NCI-H2081 treated with DMSO at 0.1 percent for 48 hours (cell line): Measurements from ENCODE around the gene LILRA6.
"Not testable (repeated sequence)": the region's sequence is repeated elsewhere in the genome, so short reads cannot be mapped to it uniquely, and the experiment has no call there.

Source experiments
- DNase-seq: peaks from one replicate; lab custom pipeline; 2025; lab: John Stamatoyannopoulos, UW

Gene LILRA6

DNA sequence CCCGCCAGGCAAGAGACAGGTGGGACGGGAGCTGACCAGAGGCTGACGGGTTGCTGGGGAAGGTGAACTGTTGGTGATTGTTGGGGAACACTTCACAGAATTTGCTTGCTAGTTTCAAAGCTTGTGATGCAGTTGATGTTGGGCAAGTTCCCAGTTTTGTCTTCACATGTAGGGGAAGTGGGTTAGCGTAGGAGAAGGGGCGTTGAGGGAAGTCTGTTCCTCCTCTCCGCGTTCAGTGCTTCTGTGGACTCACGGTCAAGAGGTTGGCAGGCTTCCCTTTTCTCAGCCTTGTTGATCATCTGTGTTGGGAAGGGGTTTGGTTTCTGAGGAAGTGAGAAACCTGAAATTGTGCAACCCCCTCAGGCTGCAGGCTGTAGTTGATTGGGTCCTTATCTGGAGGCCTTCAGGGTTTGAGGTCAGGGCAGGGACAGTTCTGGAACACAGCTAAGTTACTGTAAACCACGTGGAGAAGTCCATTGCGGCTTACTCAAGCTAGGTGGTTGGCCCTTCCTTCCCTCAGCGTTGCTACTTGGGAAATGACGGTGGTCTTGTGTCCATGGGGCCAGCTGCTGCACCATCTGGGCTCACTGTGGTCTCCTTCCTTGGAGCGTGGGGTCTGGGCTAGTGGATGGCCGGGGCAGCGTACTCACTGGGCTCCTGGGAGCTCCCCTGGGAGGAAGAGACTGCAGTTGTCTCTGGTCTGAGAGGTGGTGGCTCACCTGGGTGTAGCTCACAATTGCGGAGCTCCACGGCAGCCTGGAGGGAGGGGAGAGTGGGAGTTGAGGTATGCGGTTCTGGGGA, 34.4 kb downstream of the LILRA6 start:
- DNase-seq = no peak

GRCh38 chr19:54207676-54207982, 35.0 kb downstream of the LILRA6 start:
- DNase-seq = no peak

DNA sequence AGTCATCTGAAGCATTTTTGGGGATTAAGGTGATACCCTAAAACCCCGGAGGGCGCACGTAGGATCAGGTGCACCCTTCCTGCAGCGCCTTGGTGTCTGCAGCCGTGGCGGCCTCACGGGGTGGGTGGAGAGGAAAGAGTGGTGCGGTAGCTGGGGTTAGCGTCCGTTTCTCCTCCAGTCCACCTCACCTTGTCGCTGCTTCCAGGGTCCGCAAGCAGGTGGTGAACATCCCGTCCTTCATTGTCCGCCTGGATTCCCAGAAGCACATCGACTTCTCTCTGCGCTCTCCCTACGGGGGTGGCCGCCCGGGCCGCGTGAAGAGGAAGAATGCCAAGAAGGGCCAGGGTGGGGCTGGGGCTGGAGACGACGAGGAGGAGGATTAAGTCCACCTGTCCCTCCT, 35.4 kb downstream of the LILRA6 start:
- DNase-seq = not testable (repeated sequence)

GRCh38 chr19:54206831-54207177, 35.8 kb downstream of the LILRA6 start:
- DNase-seq = no peak

DNA sequence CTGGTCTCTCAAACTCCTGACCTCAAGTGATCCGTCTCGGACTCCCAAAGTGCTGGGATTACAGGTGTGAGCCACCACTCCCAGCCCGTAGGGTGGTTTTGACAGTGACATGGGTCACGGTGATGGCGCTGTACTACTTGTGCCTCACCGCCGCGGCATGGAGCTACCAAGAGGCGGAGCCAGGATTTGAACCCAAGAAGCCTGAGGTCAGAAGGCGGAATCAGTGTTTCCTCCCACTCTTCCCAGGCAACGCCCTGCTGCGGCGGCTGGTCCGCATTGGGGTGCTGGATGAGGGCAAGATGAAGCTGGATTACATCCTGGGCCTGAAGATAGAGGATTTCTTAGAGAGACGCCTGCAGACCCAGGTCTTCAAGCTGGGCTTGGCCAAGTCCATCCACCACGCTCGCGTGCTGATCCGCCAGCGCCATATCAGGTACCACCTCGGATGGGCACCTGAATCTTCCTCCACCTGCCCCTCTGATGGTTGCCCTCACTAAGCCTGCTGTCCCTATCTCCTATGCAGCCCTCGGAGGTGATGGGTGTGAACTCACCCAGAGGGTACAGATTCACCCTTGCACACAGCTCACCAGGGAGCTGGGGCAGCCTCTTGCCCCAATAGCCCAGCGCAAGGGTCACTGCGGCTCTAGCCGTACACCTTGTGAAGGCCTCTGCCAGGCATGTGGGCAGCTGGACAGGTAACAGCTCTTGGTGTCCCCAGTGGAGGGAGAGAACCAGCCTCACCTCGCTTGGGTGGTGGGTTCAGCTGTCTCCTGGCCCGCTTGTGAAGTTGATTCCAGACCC, 36.4 kb downstream of the LILRA6 start:
- DNase-seq = no peak

DNA sequence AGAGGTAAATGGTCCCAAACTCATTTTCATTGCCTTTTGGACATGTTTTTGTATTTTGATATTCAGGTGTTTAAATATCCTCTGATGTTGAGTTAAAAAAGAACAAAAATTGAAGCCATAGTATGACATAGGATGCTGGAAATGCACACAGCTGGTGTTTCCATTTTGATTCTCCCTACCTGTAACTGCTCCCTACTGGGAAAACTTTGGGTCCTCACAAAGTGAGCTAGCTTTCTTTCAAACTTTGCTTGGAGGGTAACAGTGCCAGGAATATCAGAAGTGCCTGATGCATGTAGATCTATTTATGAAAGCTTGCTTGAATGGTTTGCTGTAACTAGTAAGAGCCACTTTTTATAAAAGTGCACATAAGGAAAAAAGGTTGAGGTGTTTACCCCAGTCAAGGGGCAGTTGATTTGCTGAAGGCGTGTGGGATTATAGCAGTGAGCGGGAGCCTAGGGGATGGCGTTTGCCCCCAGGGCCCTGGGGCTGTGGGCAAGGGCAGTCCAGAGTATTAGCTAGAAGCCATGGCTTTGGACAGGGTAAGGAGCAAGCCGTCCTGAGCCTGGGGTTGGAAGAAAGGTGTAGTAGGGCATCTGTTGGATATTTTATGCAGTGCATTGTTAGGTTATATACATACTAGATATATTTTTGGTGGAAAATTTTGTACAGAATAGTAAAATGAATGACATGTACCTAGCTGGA, 37.7 kb downstream of the LILRA6 start:
- no peak for DNase-seq

GRCh38 chr19:54203151-54203611, 39.4 kb downstream of the LILRA6 start:
- DNase-seq = no peak

DNA sequence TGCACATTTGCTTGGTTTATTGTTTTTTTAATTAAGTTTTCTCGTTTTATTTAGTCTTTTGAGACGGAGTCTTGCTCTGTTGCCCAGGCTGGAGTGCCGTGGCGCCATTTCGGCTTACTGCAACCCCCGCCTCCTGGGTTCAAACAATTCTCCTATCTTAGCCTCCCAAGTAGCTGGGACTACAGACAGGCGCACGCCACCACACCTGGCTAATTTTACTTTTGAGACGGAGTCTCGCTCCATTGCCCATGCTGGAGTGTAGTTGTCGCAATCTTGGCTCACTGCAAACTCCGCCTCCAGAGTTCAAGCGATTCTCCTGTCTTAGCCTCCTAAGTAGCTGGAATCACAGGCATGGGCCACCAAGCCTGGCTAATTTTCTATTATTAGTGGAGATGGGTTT, 40.6 kb downstream of the LILRA6 start:
- no peak for DNase-seq

DNA sequence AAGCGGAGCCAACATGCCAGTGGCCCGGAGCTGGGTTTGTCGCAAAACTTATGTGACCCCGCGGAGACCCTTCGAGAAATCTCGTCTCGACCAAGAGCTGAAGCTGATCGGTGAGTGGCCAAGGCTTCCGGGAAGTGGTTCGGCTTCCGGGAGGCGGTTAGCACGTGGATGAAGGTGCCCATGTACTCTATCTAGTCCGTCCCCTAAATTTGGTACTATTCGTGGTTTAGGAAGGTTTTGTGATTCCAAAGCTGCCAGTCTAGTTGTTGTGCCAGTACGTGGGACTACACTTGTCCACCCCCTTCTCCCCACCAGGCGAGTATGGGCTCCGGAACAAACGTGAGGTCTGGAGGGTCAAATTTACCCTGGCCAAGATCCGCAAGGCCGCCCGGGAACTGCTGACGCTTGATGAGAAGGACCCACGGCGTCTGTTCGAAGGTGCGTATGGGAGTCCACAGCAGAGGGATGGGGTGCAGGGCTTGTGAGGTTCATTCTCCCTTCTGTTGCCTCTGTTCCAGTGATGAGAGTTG, 41.4 kb downstream of the LILRA6 start:
- no peak for DNase-seq

GRCh38 chr19:54199401-54199800, 43.2 kb downstream of the LILRA6 start:
- no peak for DNase-seq

DNA sequence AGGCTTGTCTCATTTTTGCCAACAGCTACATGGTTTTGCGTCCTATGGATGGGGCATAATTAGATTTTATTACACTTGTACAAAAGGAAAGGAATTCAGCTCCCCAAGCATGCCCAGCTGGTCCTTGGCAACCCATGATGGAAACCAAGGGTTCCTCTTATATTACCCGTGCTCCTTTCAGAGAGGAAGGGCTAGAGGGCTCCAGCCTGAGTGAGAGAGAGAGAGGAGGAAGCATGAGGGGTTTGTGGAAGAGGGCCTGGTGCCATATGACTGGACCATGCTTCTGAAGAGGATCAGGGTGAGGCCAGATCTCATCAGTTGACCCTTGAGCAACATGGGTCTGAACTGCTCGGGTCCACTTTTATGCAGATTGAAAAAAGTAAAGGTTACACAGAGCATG, 45.5 kb downstream of the LILRA6 start:
- no peak for DNase-seq

- DNase-seq = no peak
Observed at GRCh38 chr19:54196536-54196935, 46.1 kb downstream of the LILRA6 start.

DNA sequence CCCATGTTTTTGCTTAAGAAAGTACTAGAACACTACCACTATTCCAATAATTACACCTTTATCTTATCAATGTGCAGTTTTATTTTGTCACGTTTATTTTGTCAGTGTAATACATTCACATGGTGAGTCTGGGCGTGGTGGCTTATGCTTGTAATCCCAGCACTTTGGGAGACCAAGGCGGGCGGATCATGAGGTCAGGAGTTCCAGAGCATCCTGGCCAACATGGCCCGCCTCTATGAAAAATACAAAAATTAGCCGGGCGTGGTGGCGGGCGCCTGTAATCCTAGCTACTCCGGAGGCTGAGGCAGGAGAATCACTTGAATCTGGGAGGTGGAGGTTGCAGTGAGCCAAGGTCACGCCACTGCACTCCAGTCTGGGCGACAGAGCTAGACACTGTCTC, 48.1 kb downstream of the LILRA6 start:
- not testable (repeated sequence) for DNase-seq

DNA sequence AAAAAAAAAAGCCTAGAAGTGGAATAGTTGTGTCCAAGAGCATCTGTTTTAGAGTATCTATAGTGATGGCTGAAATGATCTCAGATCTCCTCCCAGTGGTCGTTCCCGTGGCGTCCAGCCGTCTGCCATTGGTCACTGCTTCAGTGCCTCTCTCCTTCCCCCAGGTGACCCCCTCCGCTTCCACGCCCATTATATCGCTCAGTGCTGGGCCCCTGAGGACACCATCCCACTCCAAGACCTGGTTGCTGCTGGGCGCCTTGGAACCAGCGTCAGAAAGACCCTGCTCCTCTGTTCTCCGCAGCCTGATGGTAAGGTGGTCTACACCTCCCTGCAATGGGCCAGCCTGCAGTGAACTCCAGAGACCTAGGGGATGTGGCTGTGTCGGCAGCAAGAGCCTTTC, 49.6 kb downstream of the LILRA6 start:
- DNase-seq = no peak

DNA sequence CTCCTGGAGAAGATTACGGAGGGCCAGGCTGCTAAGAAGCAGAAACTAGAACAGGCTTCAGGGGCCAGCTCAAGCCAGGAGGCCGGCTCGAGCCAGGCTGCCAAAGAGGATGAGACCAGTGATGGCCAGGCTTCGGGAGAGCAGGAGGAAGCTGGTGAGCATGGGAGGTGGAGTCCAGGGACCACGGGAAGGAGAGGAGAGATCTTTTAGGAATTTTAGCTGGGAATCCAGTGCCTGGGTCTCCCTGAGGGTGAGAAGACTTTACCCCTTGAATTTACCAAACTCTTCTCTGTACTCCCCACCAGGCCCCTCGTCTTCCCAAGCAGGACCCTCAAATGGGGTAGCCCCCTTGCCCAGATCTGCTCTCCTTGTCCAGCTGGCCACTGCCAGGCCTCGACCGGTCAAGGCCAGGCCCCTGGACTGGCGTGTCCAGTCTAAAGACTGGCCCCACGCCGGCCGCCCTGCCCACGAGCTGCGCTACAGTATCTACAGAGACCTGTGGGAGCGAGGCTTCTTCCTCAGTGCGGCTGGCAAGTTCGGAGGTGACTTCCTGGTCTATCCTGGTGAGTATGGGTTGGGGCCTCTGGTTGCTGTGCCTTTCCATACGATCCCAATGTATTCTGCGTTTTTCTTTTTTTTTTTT, 50.7 kb downstream of the LILRA6 start:
- no peak for DNase-seq

DNA sequence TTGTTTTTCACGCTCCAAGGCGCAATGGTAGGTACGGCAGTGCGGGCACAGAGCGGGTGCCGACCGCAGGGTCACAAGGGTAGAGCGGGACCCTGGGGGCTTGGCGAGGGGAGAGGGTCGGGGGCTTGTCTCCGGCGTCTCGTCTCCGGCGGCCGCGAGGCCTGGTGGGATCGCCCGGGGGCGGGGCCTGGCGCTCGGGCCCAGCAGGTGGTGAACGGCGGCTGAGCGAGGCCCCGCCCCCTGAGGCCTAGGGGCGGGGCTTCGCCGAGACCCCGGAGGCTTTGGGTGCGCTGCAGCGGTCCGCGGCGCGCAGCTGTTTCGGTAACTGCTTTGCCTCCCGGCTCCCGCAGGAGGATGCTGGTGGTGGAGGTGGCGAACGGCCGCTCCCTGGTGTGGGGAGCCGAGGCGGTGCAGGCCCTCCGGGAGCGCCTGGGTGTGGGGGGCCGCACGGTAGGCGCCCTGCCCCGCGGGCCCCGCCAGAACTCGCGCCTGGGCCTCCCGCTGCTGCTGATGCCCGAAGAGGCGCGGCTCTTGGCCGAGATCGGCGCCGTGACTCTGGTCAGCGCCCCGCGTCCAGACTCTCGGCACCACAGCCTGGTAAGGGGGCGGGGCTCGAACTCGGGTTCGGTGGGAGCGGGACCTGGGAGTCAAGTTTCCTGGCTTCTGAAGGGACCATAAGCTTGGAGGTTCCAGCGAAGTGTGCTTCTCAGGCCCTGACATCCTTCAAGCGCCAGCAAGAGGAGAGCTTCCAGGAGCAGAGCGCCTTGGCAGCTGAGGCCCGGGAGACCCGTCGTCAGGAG, 51.4 kb downstream of the LILRA6 start, which contains the start of gene TSEN34:
TSS of gene TSEN34 (plus strand) at position 298 of the 800 bp plus-strand sequence. CDS start at position 355, 57 bp downstream.
- no peak for DNase-seq

- DNase-seq = peak; percentile 95
Observed at GRCh38 chr19:54190503-54191010, 52.0 kb downstream of the LILRA6 start.

DNA sequence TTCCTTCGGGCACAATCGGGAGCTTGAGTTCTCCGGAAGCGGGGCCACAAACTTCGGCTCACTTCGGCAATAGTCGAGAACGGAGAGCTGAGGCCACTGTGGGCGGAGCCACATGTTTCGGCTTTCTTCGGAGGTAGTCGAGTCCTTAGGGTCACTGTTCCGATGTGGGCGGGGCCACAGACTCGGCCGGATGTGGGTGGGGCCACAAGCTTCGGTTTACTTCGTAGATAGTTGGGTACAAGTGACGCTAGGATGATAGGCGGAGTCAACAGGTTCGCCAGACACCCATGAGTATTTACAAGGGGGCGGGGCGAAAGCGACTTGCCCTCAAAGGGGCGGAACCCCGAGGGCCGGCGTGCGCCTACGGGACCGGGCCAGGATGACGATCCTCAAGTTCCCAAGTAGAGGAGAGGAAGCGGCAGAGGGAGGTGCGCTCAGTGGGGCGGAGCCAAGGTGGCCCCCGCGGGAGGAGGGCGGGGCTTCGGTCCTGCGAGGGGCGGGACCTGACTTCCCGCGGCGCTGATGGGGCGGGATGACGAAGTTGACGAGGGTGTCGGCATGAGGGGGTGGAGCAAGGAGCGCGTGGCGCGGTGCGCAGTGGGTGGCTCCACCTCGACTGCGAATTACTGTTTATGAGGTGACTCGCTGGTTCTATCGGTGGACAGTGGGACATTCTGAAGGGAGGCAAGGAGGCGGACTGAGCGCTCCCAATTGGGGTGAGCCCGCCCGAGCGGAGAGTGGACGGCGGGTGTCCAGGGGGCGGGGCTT, 52.7 kb downstream of the LILRA6 start:
- peak; percentile 97 for DNase-seq

DNA sequence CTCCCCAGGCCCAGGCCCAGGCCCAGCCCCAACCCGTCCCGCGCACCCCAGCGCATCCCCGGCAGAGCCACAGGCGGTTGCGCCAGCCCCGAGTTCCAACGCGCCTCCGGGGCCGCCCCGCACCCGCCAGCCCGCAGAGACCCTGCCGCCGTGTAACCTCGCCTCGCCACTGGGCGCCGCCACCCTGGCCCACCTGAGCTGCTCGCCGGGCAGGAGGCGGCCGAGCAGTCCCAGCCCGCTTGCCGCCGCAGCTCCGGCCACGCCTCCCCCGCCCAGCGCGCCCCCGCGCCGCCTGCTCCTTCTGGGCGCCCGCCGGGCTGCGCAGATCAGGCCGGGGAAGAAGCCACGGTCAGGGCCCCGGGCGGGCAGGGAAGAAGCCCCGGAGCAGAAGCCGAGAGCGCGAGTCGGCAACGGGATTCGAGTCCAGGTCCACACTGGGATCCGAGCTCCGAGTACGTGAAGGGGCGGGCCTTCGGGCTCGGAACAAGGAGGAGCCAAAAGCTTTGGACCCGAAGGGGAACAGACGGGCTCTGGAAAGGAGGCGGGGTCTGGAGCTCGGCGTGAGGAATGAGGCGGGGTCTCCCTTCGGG, 53.4 kb downstream of the LILRA6 start, which contains the start of gene MBOAT7:
TSS of gene MBOAT7 (minus strand) at position 436 of the 590 bp plus-strand sequence. CDS start 1,072 bp downstream, outside the sequence.
- no peak for DNase-seq
